Parathyroid adenoma (tissue), 2 donors: ENCODE data around the gene EGFR.
A peak's percentile ranks its signal among the peaks of the same experiment; 100 is the strongest.

Experiments
- H2AFZ ChIP-seq: fragments of 300-600 bp; sonication (generic); one replicate; pipeline ENCODE4 v1.7.0; 2017; ENCODE audit warnings: antibody characterized with exemption, mild to moderate bottlenecking
- H3K27ac ChIP-seq: fragments of 300-600 bp; sonication (generic); one replicate; pipeline ENCODE4 v1.7.0; 2017
- H3K27me3 ChIP-seq: fragments of 300-600 bp; sonication (generic); one replicate; pipeline ENCODE4 v1.7.0; 2017; ENCODE audit warnings: low read length; ENCODE audit not compliant: control insufficient read depth, insufficient read depth
- H3K36me3 ChIP-seq: fragments of 300-600 bp; sonication (generic); one replicate; pipeline ENCODE4 v1.7.0; 2017; ENCODE audit warnings: low read length; ENCODE audit not compliant: control insufficient read depth, insufficient read depth
- H3K4me1 ChIP-seq: fragments of 300-600 bp; sonication (generic); one replicate; pipeline ENCODE4 v1.7.0; 2017; ENCODE audit warnings: control low read depth
- H3K4me2 ChIP-seq: fragments of 300-600 bp; sonication (generic); one replicate; pipeline ENCODE4 v1.7.0; 2017; ENCODE audit warnings: low read length
- H3K4me3 ChIP-seq: fragments of 300-600 bp; sonication (generic); one replicate; pipeline ENCODE4 v1.7.0; 2017; ENCODE audit warnings: low read depth, low read length
- H3K79me2 ChIP-seq: fragments of 300-600 bp; sonication (generic); one replicate; pipeline ENCODE4 v1.7.0; 2017; ENCODE audit warnings: control low read depth
- H3K9ac ChIP-seq: fragments of 300-600 bp; sonication (generic); one replicate; pipeline ENCODE4 v1.7.0; 2017; ENCODE audit warnings: mild to moderate bottlenecking
- H3K9me3 ChIP-seq: fragments of 300-600 bp; sonication (generic); one replicate; pipeline ENCODE4 v1.7.0; 2017; ENCODE audit warnings: low read length; ENCODE audit not compliant: control insufficient read depth
- CTCF ChIP-seq: fragments of 300-600 bp; sonication (generic); IDR thresholded peaks from one replicate; pipeline ENCODE4 v1.7.0; 2017; ENCODE audit warnings: antibody characterized with exemption, mild to moderate bottlenecking
- donor health status: primary hyperparathyroidism.

EGFR gene

GRCh38 chr7:55212176-55212575 is 193.4 kb downstream of the EGFR start:
- Histone ChIP-seq H3K27me3 (no peaks in the 10 kb centered on the region), H3K4me2 (no peak overlapping the region), H3K9ac (no peak overlapping the region), H3K36me3 (no peaks in the 10 kb centered on the region), H3K27ac (no peak overlapping the region), H3K79me2 (no peaks in the 10 kb centered on the region), H2AFZ (no peak overlapping the region), H3K4me3 (no peak overlapping the region), H3K4me1 (no peaks in the 10 kb centered on the region), H3K9me3 (no peaks in the 10 kb centered on the region)
- no peak for TF ChIP-seq CTCF

- H3K4me3 ChIP-seq: no peak overlapping the region
- no peak for TF ChIP-seq CTCF
- H3K79me2 ChIP-seq: no peaks in the 10 kb centered on the region
- no peak overlapping the region for H3K9ac ChIP-seq
- H2AFZ ChIP-seq: no peak overlapping the region
- H3K4me1 ChIP-seq: no peaks in the 10 kb centered on the region
- no peak overlapping the region for H3K4me2 ChIP-seq
- no peaks in the 10 kb centered on the region for H3K9me3 ChIP-seq
- no peaks in the 10 kb centered on the region for H3K27me3 ChIP-seq
- H3K36me3 ChIP-seq: no peaks in the 10 kb centered on the region
- H3K27ac ChIP-seq: no peak overlapping the region
Observed at GRCh38 chr7:55212838-55213237, 194.0 kb downstream of the EGFR start.

- no peak overlapping the region for H3K4me3 ChIP-seq
- no peaks in the 10 kb centered on the region for H3K36me3 ChIP-seq
- no peaks in the 10 kb centered on the region for H3K27me3 ChIP-seq
- TF ChIP-seq CTCF: no peak
- no peak overlapping the region for H3K27ac ChIP-seq
- no peaks in the 10 kb centered on the region for H3K79me2 ChIP-seq
- H3K4me2 ChIP-seq: no peak overlapping the region
- no peaks in the 10 kb centered on the region for H3K9me3 ChIP-seq
- H3K4me1 ChIP-seq: no peaks in the 10 kb centered on the region
- peak overlapping the region; percentile 50 for H2AFZ ChIP-seq
- H3K9ac ChIP-seq: no peak overlapping the region
Observed at GRCh38 chr7:55214707-55215106, 195.9 kb downstream of the EGFR start.

GRCh38 chr7:55223023-55223422 is 204.2 kb downstream of the EGFR start:
- H2AFZ ChIP-seq: no peak overlapping the region
- H3K4me1 ChIP-seq: no peaks in the 10 kb centered on the region
- H3K36me3 ChIP-seq: no peaks in the 10 kb centered on the region
- H3K27me3 ChIP-seq: no peaks in the 10 kb centered on the region
- H3K9ac ChIP-seq: no peak overlapping the region
- no peaks in the 10 kb centered on the region for H3K79me2 ChIP-seq
- no peak overlapping the region for H3K4me2 ChIP-seq
- H3K27ac ChIP-seq: no peak overlapping the region
- no peak for TF ChIP-seq CTCF
- no peaks in the 10 kb centered on the region for H3K9me3 ChIP-seq
- no peak overlapping the region for H3K4me3 ChIP-seq

- Histone ChIP-seq H3K27me3 (no peaks in the 10 kb centered on the region), H3K79me2 (no peaks in the 10 kb centered on the region), H3K27ac (no peak overlapping the region), H3K4me1 (no peaks in the 10 kb centered on the region), H2AFZ (no peak overlapping the region), H3K36me3 (no peaks in the 10 kb centered on the region), H3K4me3 (no peak overlapping the region), H3K9ac (no peak overlapping the region), H3K4me2 (no peak overlapping the region), H3K9me3 (no peaks in the 10 kb centered on the region)
- no peak for TF ChIP-seq CTCF
Observed at GRCh38 chr7:55224111-55224510, 205.3 kb downstream of the EGFR start.
